Ovary (tissue), 3 donors: Measurements from ENCODE around the gene ORC1.

ENCODE experiments used
- POLR2A ChIP-seq: fragments of 450-650 bp; IDR thresholded peaks from one replicate; pipeline ENCODE4 v1.6.1; 2017; ENCODE audit warnings: antibody characterized with exemption, mild to moderate bottlenecking, moderate library complexity
- TF ChIP-seq, protein P1 (sequence below), 3 donors: fragments of 450-650 bp in 2 of 3; fragments of 200-600 bp in 1 of 3; IDR thresholded peaks; one replicate each; pipeline versions ENCODE4 v1.5.1 to v1.8.0; 2016 to 2022; ENCODE audit warnings: antibody characterized with exemption in 3 of 3, mild to moderate bottlenecking in 1 of 3
- donor health status: DM: no; HTN: no; CAD: no.

DNA sequence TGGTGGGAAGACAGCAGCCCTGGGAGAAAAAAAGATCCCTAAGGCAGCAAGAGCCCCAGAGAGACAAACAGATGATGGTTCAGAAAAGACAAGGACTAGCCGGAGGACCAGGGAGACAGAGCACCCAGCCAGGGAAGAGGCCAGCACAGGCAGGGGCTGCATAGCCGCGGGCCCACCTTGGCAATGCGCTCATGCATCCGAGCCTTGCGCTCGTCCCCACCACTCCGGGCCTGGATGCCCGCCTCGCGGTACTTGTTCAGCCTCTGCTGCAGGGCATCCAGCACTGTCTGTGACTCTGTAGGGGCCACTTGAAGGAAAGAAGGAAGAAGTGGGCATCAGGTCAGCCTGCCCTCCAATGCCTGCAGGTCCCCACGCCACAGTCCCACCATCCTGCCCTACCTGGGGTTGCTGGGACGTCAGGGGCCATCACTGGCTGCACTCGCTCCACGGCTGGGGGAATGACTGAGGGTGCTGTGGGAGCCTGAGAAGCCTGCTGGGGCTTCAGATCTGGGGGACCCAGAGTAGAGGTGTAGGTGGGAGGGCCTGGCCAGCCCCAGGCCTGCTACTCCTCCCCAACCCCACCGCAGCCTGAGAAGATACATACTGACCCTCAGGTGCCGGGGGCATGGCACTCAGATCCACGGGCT lies 45.2 kb downstream of the ORC1 start:
- TF ChIP-seq, protein P1, sequence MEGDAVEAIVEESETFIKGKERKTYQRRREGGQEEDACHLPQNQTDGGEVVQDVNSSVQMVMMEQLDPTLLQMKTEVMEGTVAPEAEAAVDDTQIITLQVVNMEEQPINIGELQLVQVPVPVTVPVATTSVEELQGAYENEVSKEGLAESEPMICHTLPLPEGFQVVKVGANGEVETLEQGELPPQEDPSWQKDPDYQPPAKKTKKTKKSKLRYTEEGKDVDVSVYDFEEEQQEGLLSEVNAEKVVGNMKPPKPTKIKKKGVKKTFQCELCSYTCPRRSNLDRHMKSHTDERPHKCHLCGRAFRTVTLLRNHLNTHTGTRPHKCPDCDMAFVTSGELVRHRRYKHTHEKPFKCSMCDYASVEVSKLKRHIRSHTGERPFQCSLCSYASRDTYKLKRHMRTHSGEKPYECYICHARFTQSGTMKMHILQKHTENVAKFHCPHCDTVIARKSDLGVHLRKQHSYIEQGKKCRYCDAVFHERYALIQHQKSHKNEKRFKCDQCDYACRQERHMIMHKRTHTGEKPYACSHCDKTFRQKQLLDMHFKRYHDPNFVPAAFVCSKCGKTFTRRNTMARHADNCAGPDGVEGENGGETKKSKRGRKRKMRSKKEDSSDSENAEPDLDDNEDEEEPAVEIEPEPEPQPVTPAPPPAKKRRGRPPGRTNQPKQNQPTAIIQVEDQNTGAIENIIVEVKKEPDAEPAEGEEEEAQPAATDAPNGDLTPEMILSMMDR (IDR thresholded peaks at IDR 0.05), result no peak
- no peak for TF ChIP-seq POLR2A
